Testis (tissue), 3 donors: ENCODE results near the gene PPM1L. TPM values are rescaled to one million over a fixed set of nuclear protein-coding genes. Genes with fewer than 3 reads are reported as not detected.

ENCODE experiments used
- DNase-seq: peaks from one replicate; pipeline ENCODE4 v3.0.0-alpha.2; 2019
- H3K27ac ChIP-seq, 2 donors: fragments of 200-600 bp; sonication (generic); one replicate each; pipeline ENCODE4 v1.5.1; 2019
- H3K27me3 ChIP-seq: fragments of 200-600 bp; sonication (generic); one replicate; pipeline ENCODE4 v1.5.1; 2019
- H3K36me3 ChIP-seq: fragments of 200-600 bp; sonication (generic); one replicate; pipeline ENCODE4 v1.5.1; 2017; ENCODE audit warnings: low read depth; ENCODE audit errors: missing control alignments
- H3K4me1 ChIP-seq: fragments of 200-600 bp; sonication (generic); one replicate; pipeline ENCODE4 v1.5.1; 2019
- H3K4me3 ChIP-seq, 2 donors: fragments of 200-600 bp; sonication (generic); one replicate each; pipeline ENCODE4 v1.5.1; 2017 to 2019
- H3K9me3 ChIP-seq: fragments of 200-600 bp; sonication (generic); one replicate; pipeline ENCODE4 v1.5.1; 2017
- POLR2A ChIP-seq: fragments of 450-650 bp; IDR thresholded peaks from one replicate; pipeline ENCODE4 v1.6.1; 2017; ENCODE audit warnings: antibody characterized with exemption, mild to moderate bottlenecking, moderate library complexity
- WGBS, 2 donors: methylation state at CpG; one replicate each; pipeline ENCODE4 v1.1.5; 2018; 5-methylcytosine and 5-hydroxymethylcytosine counted together
- intact Hi-C: fragments of 100-400 bp; cut with DNase I; formaldehyde crosslinking; loops from one replicate; pipeline ENCODE4 v1.15.1; 2023; ENCODE audit warnings: low total_unique reads
- polyA plus RNA-seq: library from polyadenylated mRNA; stranded (reverse); fragments of 350-450 nt; fragmentation: Illumina TruSeq; extraction: RNeasy Lipid Tissue Mini Kit (QIAGEN cat#74804); gene quantifications from one replicate; pipeline ENCODE4 v1.2.3, GENCODE V29; 2014; ENCODE audit warnings: low read depth, low replicate concordance; ENCODE audit not compliant: insufficient read depth
- total RNA-seq, 2 donors: library from RNA; depleted of rRNA; stranded (reverse); fragments of >200 nt; gene quantifications; one replicate each; pipeline ENCODE4 v1.2.3, GENCODE V29; 2016
- TF ChIP-seq, protein P1 (sequence below), 3 experiments: fragments of 450-650 bp in 2 of 3; fragments of 200-600 bp in 1 of 3; sonication (generic) in 1 of 3; IDR thresholded peaks; one replicate each; pipeline ENCODE4 v1.5.1; 2016 to 2019; ENCODE audit warnings: antibody characterized with exemption in 3 of 3, mild to moderate bottlenecking in 2 of 3, moderate library complexity in 1 of 3

Gene PPM1L
- total and polyA plus RNA-seq, 3 donors from 2014 or later: 4.4 to 27.7 (median 19.6) TPM

DNA sequence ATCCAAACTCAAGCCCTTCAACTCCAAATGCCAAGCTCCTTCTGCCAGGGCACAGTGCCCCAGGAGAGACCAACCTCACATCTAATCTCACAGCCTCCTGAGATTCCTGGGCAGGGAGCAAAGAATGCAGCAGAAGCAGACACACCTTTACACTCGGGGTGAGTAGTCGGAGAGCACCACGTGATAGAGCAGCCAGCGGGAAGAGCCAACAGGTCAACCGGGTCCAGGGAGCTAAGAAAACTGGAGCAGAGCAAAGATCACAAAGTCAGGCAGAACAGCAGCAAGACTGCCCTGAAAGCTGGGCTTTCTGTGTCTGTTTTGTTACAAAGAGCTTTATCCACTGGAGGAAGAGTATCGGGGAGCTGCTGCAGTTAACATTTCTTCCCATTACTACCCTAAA, 345.0 kb downstream of the PPM1L start:
- no peak for DNase-seq
- intact Hi-C loops: no loop called here

DNA sequence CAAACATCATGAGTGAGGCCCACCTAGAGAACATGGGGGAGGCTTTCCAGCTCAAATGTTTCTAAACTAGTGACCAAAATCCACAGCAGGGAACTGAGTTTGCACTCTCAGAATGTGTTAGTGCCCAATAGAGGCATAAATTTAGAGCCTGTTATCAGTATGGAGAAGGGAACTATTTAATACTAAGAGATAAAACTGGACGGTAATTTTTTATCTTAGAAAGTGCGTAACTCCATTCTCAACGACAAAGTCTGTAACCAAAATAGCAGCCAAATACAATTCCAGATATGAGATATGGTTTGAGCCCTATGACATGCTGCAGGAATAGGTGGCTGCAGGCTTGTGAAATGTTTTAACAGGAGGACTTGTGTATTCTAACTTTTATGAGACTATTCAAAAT, 345.6 kb downstream of the PPM1L start:
- Histone ChIP-seq H3K27me3 (no peaks in the 10 kb centered on the region), H3K4me1 (peaks cover 5% of the 10 kb centered on the region), H3K9me3 (no peaks in the 10 kb centered on the region), H3K27ac (no peak overlapping the region), H3K4me3 (no peak overlapping the region), H3K36me3 (no peaks in the 10 kb centered on the region)
- WGBS, 2 donors: 68 to 71% methylated on average over 3 of the region's 3 CpGs
- TF ChIP-seq POLR2A: no peak
- TF ChIP-seq, protein P1, sequence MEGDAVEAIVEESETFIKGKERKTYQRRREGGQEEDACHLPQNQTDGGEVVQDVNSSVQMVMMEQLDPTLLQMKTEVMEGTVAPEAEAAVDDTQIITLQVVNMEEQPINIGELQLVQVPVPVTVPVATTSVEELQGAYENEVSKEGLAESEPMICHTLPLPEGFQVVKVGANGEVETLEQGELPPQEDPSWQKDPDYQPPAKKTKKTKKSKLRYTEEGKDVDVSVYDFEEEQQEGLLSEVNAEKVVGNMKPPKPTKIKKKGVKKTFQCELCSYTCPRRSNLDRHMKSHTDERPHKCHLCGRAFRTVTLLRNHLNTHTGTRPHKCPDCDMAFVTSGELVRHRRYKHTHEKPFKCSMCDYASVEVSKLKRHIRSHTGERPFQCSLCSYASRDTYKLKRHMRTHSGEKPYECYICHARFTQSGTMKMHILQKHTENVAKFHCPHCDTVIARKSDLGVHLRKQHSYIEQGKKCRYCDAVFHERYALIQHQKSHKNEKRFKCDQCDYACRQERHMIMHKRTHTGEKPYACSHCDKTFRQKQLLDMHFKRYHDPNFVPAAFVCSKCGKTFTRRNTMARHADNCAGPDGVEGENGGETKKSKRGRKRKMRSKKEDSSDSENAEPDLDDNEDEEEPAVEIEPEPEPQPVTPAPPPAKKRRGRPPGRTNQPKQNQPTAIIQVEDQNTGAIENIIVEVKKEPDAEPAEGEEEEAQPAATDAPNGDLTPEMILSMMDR (IDR thresholded peaks at IDR 0.05): no peak
- intact Hi-C loops: no loop called here
- no peak for DNase-seq

More for the DNA sequence above, 345.0 kb downstream of the PPM1L start:
- WGBS, 2 donors: 85 to 86% methylated on average over 6 of the region's 6 CpGs
- Histone ChIP-seq H3K9me3 (no peaks in the 10 kb centered on the region), H3K27me3 (no peaks in the 10 kb centered on the region), H3K4me1 (peaks cover 5% of the 10 kb centered on the region), H3K27ac (no peak overlapping the region), H3K4me3 (no peak overlapping the region), H3K36me3 (no peaks in the 10 kb centered on the region)
- TF ChIP-seq, protein P1 (IDR thresholded peaks at IDR 0.05): no peak
- TF ChIP-seq POLR2A: no peak

DNA sequence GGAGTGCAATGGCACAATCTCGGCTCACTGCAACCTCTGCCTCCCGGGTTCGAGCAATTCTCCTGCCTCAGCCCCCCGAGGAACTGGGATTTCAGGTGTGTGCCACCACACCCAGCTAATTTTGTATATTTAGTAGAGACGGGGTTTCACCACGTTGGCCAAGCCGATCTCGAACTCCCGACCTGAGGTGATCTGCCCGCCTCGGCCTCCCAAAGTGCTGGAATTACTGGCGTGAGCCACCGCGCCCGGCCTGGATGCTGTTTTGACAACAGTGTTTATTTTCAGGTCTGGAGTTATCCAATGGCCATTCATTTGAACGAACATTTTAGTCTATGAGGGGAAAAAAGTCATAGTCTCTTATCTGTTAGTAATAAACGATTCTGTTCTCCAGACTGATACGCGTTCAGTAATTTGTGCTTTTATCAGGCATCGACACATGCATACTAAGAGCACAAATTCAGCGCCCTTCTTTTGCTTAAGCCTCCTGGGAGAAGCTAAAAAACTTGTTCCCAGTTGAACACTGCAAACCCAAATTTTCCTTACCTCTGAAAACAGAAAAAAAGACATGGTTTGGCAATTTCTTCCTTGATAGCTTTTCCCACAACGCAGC, 347.9 kb downstream of the PPM1L start:
- intact Hi-C loops: no loop called here
- WGBS, 2 donors: 66 to 71% methylated on average over 22 of the region's 22 CpGs
- Histone ChIP-seq H3K4me3 (peak overlapping the region; percentile 75 to 99), H3K27ac (peak overlapping the region; percentile 4 to 86), H3K4me1 (peaks cover 5% of the 10 kb centered on the region), H3K9me3 (no peaks in the 10 kb centered on the region), H3K27me3 (no peaks in the 10 kb centered on the region), H3K36me3 (no peaks in the 10 kb centered on the region)
- DNase-seq: no peak
- TF ChIP-seq, protein P1 (IDR thresholded peaks at IDR 0.05): no peak
- no peak for TF ChIP-seq POLR2A

DNA sequence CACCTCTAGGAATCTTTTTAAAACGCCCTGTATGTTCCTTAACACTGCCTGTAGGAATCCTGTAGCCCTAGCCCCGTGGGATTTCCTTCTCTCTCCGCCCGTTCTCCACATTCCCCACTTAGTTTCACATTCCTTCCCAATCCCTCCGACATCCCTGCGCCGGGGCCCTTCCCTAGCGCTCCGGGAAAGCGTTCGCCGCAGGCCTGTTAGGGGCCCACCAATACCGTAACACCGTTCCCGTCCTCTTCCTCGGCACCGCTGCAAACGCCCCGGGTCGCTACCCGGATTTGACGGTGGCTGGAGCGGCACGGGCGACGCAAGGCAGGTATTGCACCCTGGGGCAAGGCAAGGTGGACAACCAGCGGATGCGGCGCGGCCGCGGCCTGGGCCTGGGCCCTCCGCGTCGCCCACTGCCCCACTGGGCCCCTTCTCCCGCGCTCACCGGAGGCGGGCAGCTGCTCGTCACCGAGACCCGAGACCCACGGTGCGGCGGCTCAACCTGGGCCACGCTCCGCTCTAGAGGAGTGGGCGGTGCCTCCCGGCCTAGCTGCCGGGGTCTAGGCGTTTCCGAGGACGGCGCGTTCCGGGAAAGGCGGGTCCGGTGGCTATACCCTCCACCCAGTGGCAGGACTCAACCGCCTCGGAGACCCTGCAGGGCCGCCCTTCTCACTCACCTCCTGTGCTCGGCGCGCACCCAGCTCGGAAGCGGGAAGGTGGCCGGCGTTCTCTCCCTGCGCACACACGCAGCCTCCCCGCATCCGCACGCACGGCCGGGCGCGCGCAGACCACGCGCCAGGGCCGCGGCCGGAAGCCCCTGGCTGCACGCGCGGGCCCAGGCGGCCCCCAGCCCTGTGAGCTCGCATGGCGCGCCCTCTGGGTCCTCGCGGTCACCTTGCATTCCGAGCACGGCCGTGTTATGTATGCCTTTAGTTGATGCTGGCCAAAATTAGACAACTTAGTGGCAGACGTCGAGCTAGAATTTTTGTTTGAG, 348.8 kb downstream of the PPM1L start, which contains the start of gene B3GALNT1:
TSS of gene B3GALNT1 (minus strand) at position 789 of the 991 bp plus-strand sequence. CDS start 18,595 bp downstream, outside the sequence.
- H3K27me3 ChIP-seq: no peaks in the 10 kb centered on the region
- H3K27ac ChIP-seq: peak within 1 kb of the TSS; percentile 86 to 92
- 0 to 1% methylated on average over 28 to 76 of the region's 97 CpGs for WGBS, 2 donors
- intact Hi-C loops: no loop called here
- TF ChIP-seq POLR2A: no peak
- TF ChIP-seq, protein P1 (IDR thresholded peaks at IDR 0.05): peak in 1 of 3 experiments; percentile 0
- peak within 1 kb of the TSS; percentile 75 to 99 for H3K4me3 ChIP-seq
- no peaks in the 10 kb centered on the region for H3K36me3 ChIP-seq
- peaks cover 5% of the 10 kb centered on the region for H3K4me1 ChIP-seq
- H3K9me3 ChIP-seq: no peaks in the 10 kb centered on the region
- peak; percentile 72 for DNase-seq
